ENCODE measurements around the gene C3orf22. TPM values are rescaled to one million over a fixed set of nuclear protein-coding genes. Genes with fewer than 3 reads are reported as not detected.

C3orf22 gene
- total and polyA plus RNA-seq, 9 of the 15 experiments (the other 6 are each of a cell fraction or from before 2014, with no cell fraction given) = not detected

DNA sequence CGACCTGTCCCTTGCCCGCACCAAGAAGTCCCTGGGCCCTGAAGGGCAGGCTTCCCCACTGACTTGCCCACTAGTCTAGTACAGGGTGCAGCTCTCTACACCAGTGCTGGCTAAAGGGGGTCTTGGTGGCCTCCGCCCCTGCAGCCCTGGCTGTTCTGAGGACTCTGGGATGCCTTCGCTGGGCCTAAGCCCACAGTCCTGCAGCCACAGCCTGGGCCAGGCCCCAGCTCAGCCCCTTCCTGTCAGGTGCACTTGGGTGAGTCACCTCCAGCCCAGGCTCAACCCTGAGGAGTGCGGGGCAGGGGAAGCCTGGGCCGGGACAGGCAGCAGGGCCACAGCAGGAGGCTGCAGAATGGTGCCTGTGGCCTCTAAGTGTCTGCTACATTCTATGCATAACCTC is 971 bp downstream of the C3orf22 start (continued):
- TF ChIP-seq, protein P1, sequence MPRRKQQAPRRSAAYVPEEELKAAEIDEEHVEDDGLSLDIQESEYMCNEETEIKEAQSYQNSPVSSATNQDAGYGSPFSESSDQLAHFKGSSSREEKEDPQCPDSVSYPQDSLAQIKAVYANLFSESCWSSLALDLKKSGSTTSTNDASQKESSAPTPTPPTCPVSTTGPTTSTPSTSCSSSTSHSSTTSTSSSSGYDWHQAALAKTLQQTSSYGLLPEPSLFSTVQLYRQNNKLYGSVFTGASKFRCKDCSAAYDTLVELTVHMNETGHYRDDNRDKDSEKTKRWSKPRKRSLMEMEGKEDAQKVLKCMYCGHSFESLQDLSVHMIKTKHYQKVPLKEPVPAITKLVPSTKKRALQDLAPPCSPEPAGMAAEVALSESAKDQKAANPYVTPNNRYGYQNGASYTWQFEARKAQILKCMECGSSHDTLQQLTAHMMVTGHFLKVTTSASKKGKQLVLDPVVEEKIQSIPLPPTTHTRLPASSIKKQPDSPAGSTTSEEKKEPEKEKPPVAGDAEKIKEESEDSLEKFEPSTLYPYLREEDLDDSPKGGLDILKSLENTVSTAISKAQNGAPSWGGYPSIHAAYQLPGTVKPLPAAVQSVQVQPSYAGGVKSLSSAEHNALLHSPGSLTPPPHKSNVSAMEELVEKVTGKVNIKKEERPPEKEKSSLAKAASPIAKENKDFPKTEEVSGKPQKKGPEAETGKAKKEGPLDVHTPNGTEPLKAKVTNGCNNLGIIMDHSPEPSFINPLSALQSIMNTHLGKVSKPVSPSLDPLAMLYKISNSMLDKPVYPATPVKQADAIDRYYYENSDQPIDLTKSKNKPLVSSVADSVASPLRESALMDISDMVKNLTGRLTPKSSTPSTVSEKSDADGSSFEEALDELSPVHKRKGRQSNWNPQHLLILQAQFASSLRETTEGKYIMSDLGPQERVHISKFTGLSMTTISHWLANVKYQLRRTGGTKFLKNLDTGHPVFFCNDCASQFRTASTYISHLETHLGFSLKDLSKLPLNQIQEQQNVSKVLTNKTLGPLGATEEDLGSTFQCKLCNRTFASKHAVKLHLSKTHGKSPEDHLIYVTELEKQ (CRISPR knock-in tag; IDR thresholded peaks at IDR 0.05) = no peak
- TF ChIP-seq ZNF644 (tag; IDR thresholded peaks at IDR 0.05; ENCODE audit: low read depth) (no peak), HDAC2 (IDR thresholded peaks at IDR 0.05) (no peak), C11orf30 (IDR thresholded peaks at IDR 0.05; ENCODE audit: low read depth) (no peak), TCF7L2 (IDR thresholded peaks at IDR 0.05; ENCODE audit: low read depth, low read length) (no peak), TBP (optimal IDR thresholded peaks at IDR 0.05; ENCODE audit: low read depth, low read length) (no peak), NFIC (IDR thresholded peaks at IDR 0.05) (no peak)
- TF ChIP-seq, protein P2, sequence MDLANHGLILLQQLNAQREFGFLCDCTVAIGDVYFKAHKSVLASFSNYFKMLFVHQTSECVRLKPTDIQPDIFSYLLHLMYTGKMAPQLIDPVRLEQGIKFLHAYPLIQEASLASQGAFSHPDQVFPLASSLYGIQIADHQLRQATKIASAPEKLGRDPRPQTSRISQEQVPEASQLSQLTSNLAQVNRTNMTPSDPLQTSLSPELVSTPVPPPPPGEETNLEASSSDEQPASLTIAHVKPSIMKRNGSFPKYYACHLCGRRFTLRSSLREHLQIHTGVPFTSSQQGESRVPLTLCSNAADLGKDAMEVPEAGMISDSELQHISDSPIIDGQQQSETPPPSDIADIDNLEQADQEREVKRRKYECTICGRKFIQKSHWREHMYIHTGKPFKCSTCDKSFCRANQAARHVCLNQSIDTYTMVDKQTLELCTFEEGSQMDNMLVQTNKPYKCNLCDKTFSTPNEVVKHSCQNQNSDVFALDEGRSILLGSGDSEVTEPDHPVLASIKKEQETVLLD (IDR thresholded peaks at IDR 0.05) = no peak
- TF ChIP-seq, protein P3, sequence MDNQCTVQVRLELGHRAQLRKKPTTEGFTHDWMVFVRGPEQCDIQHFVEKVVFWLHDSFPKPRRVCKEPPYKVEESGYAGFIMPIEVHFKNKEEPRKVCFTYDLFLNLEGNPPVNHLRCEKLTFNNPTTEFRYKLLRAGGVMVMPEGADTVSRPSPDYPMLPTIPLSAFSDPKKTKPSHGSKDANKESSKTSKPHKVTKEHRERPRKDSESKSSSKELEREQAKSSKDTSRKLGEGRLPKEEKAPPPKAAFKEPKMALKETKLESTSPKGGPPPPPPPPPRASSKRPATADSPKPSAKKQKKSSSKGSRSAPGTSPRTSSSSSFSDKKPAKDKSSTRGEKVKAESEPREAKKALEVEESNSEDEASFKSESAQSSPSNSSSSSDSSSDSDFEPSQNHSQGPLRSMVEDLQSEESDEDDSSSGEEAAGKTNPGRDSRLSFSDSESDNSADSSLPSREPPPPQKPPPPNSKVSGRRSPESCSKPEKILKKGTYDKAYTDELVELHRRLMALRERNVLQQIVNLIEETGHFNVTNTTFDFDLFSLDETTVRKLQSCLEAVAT (IDR thresholded peaks at IDR 0.05) = no peak
- TF ChIP-seq, protein P4, sequence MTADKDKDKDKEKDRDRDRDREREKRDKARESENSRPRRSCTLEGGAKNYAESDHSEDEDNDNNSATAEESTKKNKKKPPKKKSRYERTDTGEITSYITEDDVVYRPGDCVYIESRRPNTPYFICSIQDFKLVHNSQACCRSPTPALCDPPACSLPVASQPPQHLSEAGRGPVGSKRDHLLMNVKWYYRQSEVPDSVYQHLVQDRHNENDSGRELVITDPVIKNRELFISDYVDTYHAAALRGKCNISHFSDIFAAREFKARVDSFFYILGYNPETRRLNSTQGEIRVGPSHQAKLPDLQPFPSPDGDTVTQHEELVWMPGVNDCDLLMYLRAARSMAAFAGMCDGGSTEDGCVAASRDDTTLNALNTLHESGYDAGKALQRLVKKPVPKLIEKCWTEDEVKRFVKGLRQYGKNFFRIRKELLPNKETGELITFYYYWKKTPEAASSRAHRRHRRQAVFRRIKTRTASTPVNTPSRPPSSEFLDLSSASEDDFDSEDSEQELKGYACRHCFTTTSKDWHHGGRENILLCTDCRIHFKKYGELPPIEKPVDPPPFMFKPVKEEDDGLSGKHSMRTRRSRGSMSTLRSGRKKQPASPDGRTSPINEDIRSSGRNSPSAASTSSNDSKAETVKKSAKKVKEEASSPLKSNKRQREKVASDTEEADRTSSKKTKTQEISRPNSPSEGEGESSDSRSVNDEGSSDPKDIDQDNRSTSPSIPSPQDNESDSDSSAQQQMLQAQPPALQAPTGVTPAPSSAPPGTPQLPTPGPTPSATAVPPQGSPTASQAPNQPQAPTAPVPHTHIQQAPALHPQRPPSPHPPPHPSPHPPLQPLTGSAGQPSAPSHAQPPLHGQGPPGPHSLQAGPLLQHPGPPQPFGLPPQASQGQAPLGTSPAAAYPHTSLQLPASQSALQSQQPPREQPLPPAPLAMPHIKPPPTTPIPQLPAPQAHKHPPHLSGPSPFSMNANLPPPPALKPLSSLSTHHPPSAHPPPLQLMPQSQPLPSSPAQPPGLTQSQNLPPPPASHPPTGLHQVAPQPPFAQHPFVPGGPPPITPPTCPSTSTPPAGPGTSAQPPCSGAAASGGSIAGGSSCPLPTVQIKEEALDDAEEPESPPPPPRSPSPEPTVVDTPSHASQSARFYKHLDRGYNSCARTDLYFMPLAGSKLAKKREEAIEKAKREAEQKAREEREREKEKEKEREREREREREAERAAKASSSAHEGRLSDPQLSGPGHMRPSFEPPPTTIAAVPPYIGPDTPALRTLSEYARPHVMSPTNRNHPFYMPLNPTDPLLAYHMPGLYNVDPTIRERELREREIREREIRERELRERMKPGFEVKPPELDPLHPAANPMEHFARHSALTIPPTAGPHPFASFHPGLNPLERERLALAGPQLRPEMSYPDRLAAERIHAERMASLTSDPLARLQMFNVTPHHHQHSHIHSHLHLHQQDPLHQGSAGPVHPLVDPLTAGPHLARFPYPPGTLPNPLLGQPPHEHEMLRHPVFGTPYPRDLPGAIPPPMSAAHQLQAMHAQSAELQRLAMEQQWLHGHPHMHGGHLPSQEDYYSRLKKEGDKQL (CRISPR knock-in tag; IDR thresholded peaks at IDR 0.05; ENCODE audit: borderline replicate concordance) = no peak

Data from K562 (cell line).